Endodermal cell (in vitro differentiated cells): ENCODE data around the gene BBS9. TPM values are rescaled to one million over a fixed set of nuclear protein-coding genes. Genes with fewer than 3 reads are reported as not detected.

Experiments
- DNase-seq: peaks from one replicate; pipeline ENCODE4 v3.0.0-alpha.2; 2017
- H3K27ac ChIP-seq: 2 replicates; pipeline ENCODE4 v1.5.1; 2013; ENCODE audit warnings: mild to moderate bottlenecking, low read depth, low read length, moderate library complexity
- H3K27me3 ChIP-seq: 2 replicates; pipeline ENCODE4 v1.6.1; 2013; ENCODE audit warnings: mild to moderate bottlenecking, low read length, moderate library complexity; ENCODE audit not compliant: insufficient read depth, control insufficient read depth, poor library complexity, severe bottlenecking
- H3K36me3 ChIP-seq: 2 replicates; pipeline ENCODE4 v1.7.0; 2013; ENCODE audit warnings: mild to moderate bottlenecking, low read length, moderate library complexity; ENCODE audit not compliant: control insufficient read depth, insufficient read depth
- H3K4me1 ChIP-seq: one replicate; pipeline ENCODE4 v1.7.0; 2013; ENCODE audit warnings: low read length; ENCODE audit not compliant: control insufficient read depth, insufficient read depth
- H3K4me3 ChIP-seq: 2 replicates; pipeline ENCODE4 v1.5.1; 2013; ENCODE audit warnings: mild to moderate bottlenecking, low read length, moderate library complexity
- H3K9ac ChIP-seq: 2 replicates; pipeline ENCODE4 v1.6.1; 2013; ENCODE audit warnings: mild to moderate bottlenecking, low read length, moderate library complexity; ENCODE audit not compliant: poor library complexity, severe bottlenecking; ENCODE audit errors: extremely low read depth
- H3K9me3 ChIP-seq: 2 replicates; pipeline ENCODE4 v1.6.1; 2013; ENCODE audit warnings: mild to moderate bottlenecking, low read length, moderate library complexity; ENCODE audit not compliant: control insufficient read depth
- H3K27ac Mint-ChIP-seq: 2 replicates; pipeline ENCODE4 v1.8.0; 2020; ENCODE audit warnings: mixed read lengths
- H3K27me3 Mint-ChIP-seq: 2 replicates; pipeline ENCODE4 v1.8.0; 2021; ENCODE audit warnings: mild to moderate bottlenecking, mixed read lengths; ENCODE audit not compliant: insufficient read depth
- H3K36me3 Mint-ChIP-seq: 2 replicates; pipeline ENCODE4 v1.8.0; 2020; ENCODE audit warnings: low read depth, mixed read lengths
- H3K4me1 Mint-ChIP-seq: 2 replicates; pipeline ENCODE4 v1.8.0; 2020; ENCODE audit warnings: mixed read lengths
- H3K4me3 Mint-ChIP-seq: 2 replicates; pipeline ENCODE4 v1.8.0; 2020; ENCODE audit warnings: mild to moderate bottlenecking, moderate library complexity, mixed read lengths
- H3K9me3 Mint-ChIP-seq: 2 replicates; pipeline ENCODE4 v1.8.0; 2020; ENCODE audit warnings: mild to moderate bottlenecking, mixed read lengths
- WGBS, 2 experiments: methylation state at CpG; one replicate each; pipeline versions ENCODE4 v1.1.5 to v1.1.7; 2013; ENCODE audit warnings: missing lambda C conversion rate in 2 of 2, mixed read lengths in 1 of 2; ENCODE audit not compliant: insufficient coverage in 1 of 2, insufficient read length in 1 of 2; 5-methylcytosine and 5-hydroxymethylcytosine counted together
- total RNA-seq, 2 donors: library from RNA; stranded (reverse); fragmentation: NEBNext Ultra II Directional in 1 of 2; extraction: Animal tissue kit (Norgen Biotek cat#: 25700) in 1 of 2; gene quantifications; 2 replicates in 1 of 2; 3 replicates in 1 of 2; pipeline ENCODE4 v1.2.1, GENCODE V29; 2021
- TF ChIP-seq, protein P1 (sequence below): fragments of 200-600 bp; sonication (generic); conservative IDR thresholded peaks from 2 replicates; pipeline ENCODE4 v1.5.0; 2021; ENCODE audit warnings: antibody characterized with exemption, mild to moderate bottlenecking

The BBS9 gene
- total RNA-seq, 2 donors from 2014 or later = 20.7 to 21.6 TPM

DNA sequence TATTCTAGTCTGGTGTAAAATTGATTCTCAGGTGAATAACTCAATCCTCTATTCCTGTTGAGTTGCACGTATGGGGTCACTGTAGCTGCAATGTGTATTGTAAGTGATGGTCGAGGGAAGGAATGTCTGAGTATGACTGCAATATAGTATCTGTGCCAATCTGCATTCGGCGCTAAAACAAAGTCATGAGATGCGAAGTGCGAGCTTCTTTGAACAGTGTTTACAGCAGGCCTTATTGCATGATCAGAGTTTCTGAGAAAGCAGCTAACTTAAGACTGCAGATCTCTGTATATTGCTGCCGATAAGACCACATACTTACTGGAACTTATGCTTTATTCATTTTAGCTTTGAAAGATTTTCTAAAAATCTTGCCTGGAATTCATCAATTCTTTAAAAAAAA lies 434.3 kb downstream of the BBS9 start:
- peaks cover 15% of the 10 kb centered on the region for H3K4me1 ChIP-seq
- no peaks in the 10 kb centered on the region for H3K9me3 ChIP-seq
- TF ChIP-seq, protein P1, sequence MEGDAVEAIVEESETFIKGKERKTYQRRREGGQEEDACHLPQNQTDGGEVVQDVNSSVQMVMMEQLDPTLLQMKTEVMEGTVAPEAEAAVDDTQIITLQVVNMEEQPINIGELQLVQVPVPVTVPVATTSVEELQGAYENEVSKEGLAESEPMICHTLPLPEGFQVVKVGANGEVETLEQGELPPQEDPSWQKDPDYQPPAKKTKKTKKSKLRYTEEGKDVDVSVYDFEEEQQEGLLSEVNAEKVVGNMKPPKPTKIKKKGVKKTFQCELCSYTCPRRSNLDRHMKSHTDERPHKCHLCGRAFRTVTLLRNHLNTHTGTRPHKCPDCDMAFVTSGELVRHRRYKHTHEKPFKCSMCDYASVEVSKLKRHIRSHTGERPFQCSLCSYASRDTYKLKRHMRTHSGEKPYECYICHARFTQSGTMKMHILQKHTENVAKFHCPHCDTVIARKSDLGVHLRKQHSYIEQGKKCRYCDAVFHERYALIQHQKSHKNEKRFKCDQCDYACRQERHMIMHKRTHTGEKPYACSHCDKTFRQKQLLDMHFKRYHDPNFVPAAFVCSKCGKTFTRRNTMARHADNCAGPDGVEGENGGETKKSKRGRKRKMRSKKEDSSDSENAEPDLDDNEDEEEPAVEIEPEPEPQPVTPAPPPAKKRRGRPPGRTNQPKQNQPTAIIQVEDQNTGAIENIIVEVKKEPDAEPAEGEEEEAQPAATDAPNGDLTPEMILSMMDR = no peak
- no peak overlapping the region for H3K9ac ChIP-seq
- peaks cover under 1% of the 10 kb centered on the region for H3K9me3 Mint-ChIP-seq
- no peak overlapping the region for H3K27ac ChIP-seq
- H3K27ac Mint-ChIP-seq = no peak overlapping the region
- 95 to 97% methylated on average over 6 to 7 of the region's 7 CpGs for WGBS, 2 experiments
- H3K4me3 Mint-ChIP-seq = no peak overlapping the region
- no peaks in the 10 kb centered on the region for H3K36me3 ChIP-seq
- peaks cover 12% of the 10 kb centered on the region for H3K4me1 Mint-ChIP-seq
- no peak for DNase-seq
- no peaks in the 10 kb centered on the region for H3K36me3 Mint-ChIP-seq
- H3K4me3 ChIP-seq = no peak overlapping the region
- no peaks in the 10 kb centered on the region for H3K27me3 ChIP-seq
- no peaks in the 10 kb centered on the region for H3K27me3 Mint-ChIP-seq

DNA sequence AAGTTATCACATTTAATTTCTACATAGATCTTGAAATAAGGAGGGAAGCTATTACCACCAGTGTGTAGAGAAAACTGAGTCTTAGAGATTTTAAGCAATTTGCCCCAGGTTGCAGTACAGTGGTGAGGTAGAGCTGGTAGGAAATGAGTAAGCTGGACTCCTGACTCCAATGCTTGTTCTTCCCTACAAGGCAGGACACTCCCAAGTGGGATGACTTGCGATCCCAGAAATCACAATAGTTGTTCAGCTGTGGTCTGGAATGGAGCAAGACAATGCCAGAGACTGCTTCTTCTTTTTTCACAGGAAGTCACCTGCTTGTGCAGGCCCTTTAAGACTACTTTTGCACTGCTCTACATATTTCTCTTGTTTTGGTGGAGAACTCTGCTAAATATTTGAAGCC lies 448.8 kb downstream of the BBS9 start:
- Mint-ChIP-seq H3K36me3 (peaks cover 12% of the 10 kb centered on the region), H3K4me3 (no peak overlapping the region), H3K4me1 (peaks cover 5% of the 10 kb centered on the region), H3K9me3 (peaks cover 12% of the 10 kb centered on the region), H3K27ac (no peak overlapping the region), H3K27me3 (no peaks in the 10 kb centered on the region)
- no peak for DNase-seq
- WGBS, 2 experiments = 93 to 100% methylated on average over 1 of the region's 1 CpG
- H3K4me3 ChIP-seq = no peak overlapping the region
- H3K36me3 ChIP-seq = no peaks in the 10 kb centered on the region
- no peaks in the 10 kb centered on the region for H3K4me1 ChIP-seq
- no peak overlapping the region for H3K9ac ChIP-seq
- H3K27me3 ChIP-seq = no peaks in the 10 kb centered on the region
- no peaks in the 10 kb centered on the region for H3K9me3 ChIP-seq
- TF ChIP-seq, protein P1 = no peak
- no peak overlapping the region for H3K27ac ChIP-seq

DNA sequence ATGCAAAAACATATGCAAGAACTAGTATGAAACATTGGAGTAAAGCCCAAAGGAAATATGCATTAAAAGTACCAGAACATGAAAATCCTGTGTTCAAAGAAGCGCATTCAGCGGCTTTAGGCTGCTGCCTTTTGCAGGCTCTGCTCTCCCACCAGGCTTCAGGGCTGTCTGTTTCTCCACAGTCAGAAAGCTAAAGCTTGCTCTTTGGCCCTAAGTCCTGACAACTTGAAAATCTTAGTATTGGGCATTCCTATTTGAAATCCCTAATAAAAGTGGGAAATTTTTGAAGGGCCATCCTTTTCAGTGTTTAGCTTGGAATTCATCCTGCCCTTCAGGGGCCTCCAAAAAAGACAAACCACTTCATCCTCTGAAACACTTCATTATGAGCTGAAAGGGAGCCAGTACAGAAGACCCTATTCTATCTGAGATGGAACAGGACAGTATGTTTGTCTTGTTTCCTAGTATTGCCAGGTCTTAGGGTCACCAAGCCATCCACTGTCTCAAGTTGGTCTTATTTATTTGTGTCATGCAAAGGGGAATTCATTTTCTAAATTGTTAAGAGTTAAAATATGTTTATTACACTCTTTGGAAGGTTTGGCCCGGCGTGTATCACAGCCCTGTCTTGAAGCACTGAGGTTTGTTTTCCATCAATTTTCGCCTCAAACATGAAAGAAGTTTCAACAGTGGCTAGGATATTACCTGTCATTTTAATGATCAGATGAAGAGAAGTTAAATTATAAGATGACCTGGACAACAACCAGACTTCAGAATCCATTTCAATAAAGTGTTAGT lies 449.7 kb downstream of the BBS9 start:
- no peak overlapping the region for H3K9ac ChIP-seq
- H3K36me3 ChIP-seq = no peaks in the 10 kb centered on the region
- no peak for DNase-seq
- no peak overlapping the region for H3K27ac ChIP-seq
- H3K27me3 ChIP-seq = no peaks in the 10 kb centered on the region
- no peaks in the 10 kb centered on the region for H3K27me3 Mint-ChIP-seq
- WGBS, 2 experiments = 90 to 97% methylated on average over 5 of the region's 5 CpGs
- H3K36me3 Mint-ChIP-seq = peaks cover 12% of the 10 kb centered on the region
- H3K9me3 Mint-ChIP-seq = peaks cover 12% of the 10 kb centered on the region
- H3K4me1 ChIP-seq = no peaks in the 10 kb centered on the region
- no peak overlapping the region for H3K27ac Mint-ChIP-seq
- H3K4me1 Mint-ChIP-seq = peaks cover 5% of the 10 kb centered on the region
- TF ChIP-seq, protein P1 = no peak
- H3K9me3 ChIP-seq = no peaks in the 10 kb centered on the region
- H3K4me3 ChIP-seq = no peak overlapping the region
- H3K4me3 Mint-ChIP-seq = no peak overlapping the region
